ENCODE results near the gene G3BP1. TPM values are rescaled to one million over a fixed set of nuclear protein-coding genes. Genes with fewer than 3 reads are reported as not detected.

G3BP1 gene
- total and polyA plus RNA-seq, 2 of the 13 experiments (the other 11 are each of a cell fraction or from before 2014, with no cell fraction given), result 36.7 to 320 TPM

DNA sequence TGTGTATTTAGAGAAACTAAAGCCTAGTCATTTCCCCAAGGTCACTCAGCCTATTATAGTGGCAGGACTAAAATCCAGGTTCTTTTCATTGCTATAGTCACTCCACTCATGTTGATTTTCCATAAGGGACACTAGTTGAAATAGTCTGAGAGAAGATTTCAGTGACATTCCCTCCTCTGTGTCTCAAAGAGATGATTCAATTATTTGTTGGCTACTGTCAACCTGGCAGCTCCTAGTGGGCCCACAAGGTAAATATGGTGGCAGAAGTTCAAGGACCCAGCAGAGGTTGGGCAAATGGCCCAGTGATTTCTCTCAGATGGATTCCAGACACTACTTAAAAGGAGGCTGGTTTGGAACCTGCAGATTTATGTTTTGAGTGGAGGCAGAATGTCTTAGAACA is 48.1 kb downstream of the G3BP1 start (continued):
- TF ChIP-seq, protein P1, sequence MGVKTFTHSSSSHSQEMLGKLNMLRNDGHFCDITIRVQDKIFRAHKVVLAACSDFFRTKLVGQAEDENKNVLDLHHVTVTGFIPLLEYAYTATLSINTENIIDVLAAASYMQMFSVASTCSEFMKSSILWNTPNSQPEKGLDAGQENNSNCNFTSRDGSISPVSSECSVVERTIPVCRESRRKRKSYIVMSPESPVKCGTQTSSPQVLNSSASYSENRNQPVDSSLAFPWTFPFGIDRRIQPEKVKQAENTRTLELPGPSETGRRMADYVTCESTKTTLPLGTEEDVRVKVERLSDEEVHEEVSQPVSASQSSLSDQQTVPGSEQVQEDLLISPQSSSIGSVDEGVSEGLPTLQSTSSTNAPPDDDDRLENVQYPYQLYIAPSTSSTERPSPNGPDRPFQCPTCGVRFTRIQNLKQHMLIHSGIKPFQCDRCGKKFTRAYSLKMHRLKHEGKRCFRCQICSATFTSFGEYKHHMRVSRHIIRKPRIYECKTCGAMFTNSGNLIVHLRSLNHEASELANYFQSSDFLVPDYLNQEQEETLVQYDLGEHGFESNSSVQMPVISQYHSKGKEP (CRISPR knock-in tag; IDR thresholded peaks at IDR 0.05), result no peak
- TF ChIP-seq, protein P2, sequence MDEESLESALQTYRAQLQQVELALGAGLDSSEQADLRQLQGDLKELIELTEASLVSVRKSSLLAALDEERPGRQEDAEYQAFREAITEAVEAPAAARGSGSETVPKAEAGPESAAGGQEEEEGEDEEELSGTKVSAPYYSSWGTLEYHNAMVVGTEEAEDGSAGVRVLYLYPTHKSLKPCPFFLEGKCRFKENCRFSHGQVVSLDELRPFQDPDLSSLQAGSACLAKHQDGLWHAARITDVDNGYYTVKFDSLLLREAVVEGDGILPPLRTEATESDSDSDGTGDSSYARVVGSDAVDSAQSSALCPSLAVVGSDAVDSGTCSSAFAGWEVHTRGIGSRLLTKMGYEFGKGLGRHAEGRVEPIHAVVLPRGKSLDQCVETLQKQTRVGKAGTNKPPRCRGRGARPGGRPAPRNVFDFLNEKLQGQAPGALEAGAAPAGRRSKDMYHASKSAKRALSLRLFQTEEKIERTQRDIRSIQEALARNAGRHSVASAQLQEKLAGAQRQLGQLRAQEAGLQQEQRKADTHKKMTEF (CRISPR knock-in tag; IDR thresholded peaks at IDR 0.05), result peak; percentile 72
- TF ChIP-seq, protein P3, sequence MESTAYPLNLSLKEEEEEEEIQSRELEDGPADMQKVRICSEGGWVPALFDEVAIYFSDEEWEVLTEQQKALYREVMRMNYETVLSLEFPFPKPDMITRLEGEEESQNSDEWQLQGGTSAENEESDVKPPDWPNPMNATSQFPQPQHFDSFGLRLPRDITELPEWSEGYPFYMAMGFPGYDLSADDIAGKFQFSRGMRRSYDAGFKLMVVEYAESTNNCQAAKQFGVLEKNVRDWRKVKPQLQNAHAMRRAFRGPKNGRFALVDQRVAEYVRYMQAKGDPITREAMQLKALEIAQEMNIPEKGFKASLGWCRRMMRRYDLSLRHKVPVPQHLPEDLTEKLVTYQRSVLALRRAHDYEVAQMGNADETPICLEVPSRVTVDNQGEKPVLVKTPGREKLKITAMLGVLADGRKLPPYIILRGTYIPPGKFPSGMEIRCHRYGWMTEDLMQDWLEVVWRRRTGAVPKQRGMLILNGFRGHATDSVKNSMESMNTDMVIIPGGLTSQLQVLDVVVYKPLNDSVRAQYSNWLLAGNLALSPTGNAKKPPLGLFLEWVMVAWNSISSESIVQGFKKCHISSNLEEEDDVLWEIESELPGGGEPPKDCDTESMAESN (CRISPR knock-in tag; conservative IDR thresholded peaks at IDR 0.05), result no peak
- no peak for TF ChIP-seq ZNF75D (CRISPR knock-in tag; IDR thresholded peaks at IDR 0.05; ENCODE audit: borderline replicate concordance)
- TF ChIP-seq, protein P4, sequence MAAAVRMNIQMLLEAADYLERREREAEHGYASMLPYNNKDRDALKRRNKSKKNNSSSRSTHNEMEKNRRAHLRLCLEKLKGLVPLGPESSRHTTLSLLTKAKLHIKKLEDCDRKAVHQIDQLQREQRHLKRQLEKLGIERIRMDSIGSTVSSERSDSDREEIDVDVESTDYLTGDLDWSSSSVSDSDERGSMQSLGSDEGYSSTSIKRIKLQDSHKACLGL (CRISPR knock-in tag; IDR thresholded peaks at IDR 0.05), result no peak
- 0 out of 2 replicates have a peak, but pooled peaks have one; percentile 21 for TF ChIP-seq ARNT2 (CRISPR knock-in tag; IDR thresholded peaks at IDR 0.05; ENCODE audit: low read depth)
- TF ChIP-seq, protein P5, sequence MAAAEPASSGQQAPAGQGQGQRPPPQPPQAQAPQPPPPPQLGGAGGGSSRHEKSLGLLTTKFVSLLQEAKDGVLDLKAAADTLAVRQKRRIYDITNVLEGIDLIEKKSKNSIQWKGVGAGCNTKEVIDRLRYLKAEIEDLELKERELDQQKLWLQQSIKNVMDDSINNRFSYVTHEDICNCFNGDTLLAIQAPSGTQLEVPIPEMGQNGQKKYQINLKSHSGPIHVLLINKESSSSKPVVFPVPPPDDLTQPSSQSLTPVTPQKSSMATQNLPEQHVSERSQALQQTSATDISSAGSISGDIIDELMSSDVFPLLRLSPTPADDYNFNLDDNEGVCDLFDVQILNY (CRISPR knock-in tag; conservative IDR thresholded peaks at IDR 0.05), result no peak
- peak; percentile 78; the same call in 1 of the 2 replicates for TF ChIP-seq HMG20B (CRISPR knock-in tag; conservative IDR thresholded peaks at IDR 0.05)
- peak; percentile 95 for TF ChIP-seq GATAD2A (CRISPR knock-in tag; IDR thresholded peaks at IDR 0.05)
- TF ChIP-seq FOSL2 (CRISPR knock-in tag; IDR thresholded peaks at IDR 0.05), result peak; percentile 89
- TF ChIP-seq, protein P6, sequence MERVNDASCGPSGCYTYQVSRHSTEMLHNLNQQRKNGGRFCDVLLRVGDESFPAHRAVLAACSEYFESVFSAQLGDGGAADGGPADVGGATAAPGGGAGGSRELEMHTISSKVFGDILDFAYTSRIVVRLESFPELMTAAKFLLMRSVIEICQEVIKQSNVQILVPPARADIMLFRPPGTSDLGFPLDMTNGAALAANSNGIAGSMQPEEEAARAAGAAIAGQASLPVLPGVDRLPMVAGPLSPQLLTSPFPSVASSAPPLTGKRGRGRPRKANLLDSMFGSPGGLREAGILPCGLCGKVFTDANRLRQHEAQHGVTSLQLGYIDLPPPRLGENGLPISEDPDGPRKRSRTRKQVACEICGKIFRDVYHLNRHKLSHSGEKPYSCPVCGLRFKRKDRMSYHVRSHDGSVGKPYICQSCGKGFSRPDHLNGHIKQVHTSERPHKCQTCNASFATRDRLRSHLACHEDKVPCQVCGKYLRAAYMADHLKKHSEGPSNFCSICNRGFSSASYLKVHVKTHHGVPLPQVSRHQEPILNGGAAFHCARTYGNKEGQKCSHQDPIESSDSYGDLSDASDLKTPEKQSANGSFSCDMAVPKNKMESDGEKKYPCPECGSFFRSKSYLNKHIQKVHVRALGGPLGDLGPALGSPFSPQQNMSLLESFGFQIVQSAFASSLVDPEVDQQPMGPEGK (CRISPR knock-in tag; IDR thresholded peaks at IDR 0.05), result peak; percentile 51; the same call in 1 of the 2 replicates
- TF ChIP-seq FOXA1 (IDR thresholded peaks at IDR 0.05), result peak; percentile 59; the same call in 1 of the 2 replicates
- TF ChIP-seq FOXA1 (CRISPR knock-in tag; IDR thresholded peaks at IDR 0.05), result peak; percentile 94
- TF ChIP-seq NCOR1 (IDR thresholded peaks at IDR 0.05; ENCODE audit: borderline replicate concordance, low read length), result peak; percentile 46; the same call in 1 of the 2 replicates
- TF ChIP-seq ZNF260 (CRISPR knock-in tag; IDR thresholded peaks at IDR 0.05; ENCODE audit: borderline replicate concordance, low read depth), result no peak
- TF ChIP-seq, protein P7, sequence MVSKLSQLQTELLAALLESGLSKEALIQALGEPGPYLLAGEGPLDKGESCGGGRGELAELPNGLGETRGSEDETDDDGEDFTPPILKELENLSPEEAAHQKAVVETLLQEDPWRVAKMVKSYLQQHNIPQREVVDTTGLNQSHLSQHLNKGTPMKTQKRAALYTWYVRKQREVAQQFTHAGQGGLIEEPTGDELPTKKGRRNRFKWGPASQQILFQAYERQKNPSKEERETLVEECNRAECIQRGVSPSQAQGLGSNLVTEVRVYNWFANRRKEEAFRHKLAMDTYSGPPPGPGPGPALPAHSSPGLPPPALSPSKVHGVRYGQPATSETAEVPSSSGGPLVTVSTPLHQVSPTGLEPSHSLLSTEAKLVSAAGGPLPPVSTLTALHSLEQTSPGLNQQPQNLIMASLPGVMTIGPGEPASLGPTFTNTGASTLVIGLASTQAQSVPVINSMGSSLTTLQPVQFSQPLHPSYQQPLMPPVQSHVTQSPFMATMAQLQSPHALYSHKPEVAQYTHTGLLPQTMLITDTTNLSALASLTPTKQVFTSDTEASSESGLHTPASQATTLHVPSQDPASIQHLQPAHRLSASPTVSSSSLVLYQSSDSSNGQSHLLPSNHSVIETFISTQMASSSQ (IDR thresholded peaks at IDR 0.05; ENCODE audit: low read depth), result no peak
- TF ChIP-seq, protein P7 (CRISPR knock-in tag; IDR thresholded peaks at IDR 0.05; ENCODE audit: borderline replicate concordance), result peak; percentile 53; the same call in 1 of the 2 replicates
- TF ChIP-seq KDM6A (CRISPR knock-in tag; IDR thresholded peaks at IDR 0.05; ENCODE audit: low read depth), result peak; percentile 53

Measured in HepG2 (cell line).